ENCODE measurements around the gene PRM2.

The PRM2 gene

GRCh38 chr16:11258553-11259492, 17.5 kb downstream of the PRM2 start:
- no peak for DNase-seq

GRCh38 chr16:11257131-11257938, 18.9 kb downstream of the PRM2 start:
- peak; percentile 68 for DNase-seq

GRCh38 chr16:11256661-11257130, 19.6 kb downstream of the PRM2 start:
- no peak for DNase-seq

- peak; percentile 87 for DNase-seq
These were observed 20.3 kb downstream of the PRM2 start, which contains the start of gene SOCS1 for GRCh38 chr16:11255737-11256660. Gene SOCS1, minus strand, starts transcription at chr16:11256204. Its CDS starts 726 bp downstream, at chr16:11255478.

- peak; percentile 69 for DNase-seq
These were observed 21.2 kb downstream of the PRM2 start for GRCh38 chr16:11254913-11255736.

DNA sequence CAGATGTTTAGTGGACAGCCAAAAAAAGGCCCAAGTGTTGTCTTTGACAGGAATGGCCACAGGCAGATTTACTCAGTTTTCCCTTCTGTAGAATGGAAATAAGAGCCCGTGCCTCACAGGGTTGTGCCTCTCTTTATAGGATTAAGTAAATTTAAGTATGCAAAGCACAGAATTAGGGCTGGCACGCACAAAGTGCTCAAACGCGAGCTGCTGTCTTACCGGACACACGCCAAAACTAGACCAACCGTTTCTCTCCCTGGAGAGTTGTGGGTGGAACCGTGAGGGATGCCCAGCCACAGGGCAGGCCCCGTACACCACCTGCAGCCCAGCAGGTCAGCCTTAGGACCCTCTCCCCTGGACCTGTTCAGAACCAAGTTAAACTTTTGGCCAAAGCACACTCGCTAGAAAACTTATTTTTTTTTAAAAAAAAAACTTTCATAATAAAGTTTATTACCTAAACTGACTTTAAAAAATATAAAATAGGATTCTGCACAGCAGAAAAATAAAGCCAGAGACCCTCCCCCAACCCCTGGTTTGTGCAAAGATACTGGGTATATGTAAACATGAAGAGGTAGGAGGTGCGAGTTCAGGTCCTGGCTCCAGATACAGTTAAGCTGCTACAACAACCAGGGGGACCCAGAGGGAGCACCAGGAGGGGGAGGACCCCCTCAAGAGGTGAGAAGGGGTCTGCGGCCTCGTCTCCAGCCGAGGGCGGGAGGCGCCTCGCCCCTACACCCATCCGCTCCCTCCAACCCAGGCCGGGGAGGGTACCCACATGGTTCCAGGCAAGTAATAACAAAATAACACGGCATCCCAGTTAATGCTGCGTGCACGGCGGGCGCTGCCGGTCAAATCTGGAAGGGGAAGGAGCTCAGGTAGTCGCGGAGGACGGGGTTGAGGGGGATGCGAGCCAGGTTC, 22.0 kb downstream of the PRM2 start:
- no peak for DNase-seq

DNA sequence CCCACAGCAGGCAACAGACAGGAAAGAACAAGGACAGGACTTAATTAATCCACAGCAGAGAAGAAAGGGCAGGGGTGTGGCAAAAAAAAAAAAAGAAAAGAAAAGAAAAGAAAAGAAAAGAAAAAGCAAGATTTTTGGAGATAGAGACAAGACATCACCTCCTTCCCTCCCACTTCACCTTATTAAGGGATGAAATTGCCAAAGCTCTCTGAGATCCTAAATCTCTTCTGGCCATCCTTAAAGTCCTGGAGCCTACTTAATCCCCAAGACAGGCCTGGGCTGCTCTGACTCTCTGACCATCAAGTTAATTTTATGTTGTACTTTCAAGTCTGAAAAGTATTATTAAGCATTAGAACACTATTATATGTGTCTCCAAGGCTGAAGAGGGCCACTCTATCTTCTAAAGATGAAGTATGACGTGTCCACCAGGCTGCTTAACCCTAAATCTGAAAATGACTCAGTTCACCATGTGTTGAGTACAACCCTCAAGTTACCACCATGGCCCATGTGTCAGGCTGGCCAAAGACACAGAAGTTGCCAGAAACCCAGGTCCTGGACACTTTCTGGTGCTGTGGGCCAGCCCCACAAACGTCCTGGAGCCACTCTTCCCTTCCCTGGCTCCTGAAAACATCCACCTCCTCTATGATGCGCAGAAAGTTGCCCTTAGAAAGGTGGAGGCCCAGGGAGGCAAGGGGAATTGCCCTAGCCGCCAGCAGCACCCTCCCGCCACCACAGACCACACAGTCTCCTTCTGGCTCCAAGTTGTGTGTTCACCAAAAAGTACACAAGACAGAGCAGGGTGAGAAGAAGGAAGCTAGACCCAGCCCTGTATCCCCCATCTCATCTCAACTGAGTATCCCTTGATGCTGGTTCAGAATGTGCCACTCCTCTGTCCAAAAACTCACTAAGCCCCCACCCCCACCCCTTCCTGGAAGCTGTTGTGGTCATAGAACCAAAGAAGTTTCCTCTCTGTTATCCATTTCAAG, 23.0 kb downstream of the PRM2 start:
- DNase-seq: peak; percentile 44

- DNase-seq: no peak
These were observed 23.8 kb downstream of the PRM2 start for GRCh38 chr16:11252482-11252931.

GRCh38 chr16:11251525-11252481, 24.5 kb downstream of the PRM2 start:
- DNase-seq: peak; percentile 77

DNA sequence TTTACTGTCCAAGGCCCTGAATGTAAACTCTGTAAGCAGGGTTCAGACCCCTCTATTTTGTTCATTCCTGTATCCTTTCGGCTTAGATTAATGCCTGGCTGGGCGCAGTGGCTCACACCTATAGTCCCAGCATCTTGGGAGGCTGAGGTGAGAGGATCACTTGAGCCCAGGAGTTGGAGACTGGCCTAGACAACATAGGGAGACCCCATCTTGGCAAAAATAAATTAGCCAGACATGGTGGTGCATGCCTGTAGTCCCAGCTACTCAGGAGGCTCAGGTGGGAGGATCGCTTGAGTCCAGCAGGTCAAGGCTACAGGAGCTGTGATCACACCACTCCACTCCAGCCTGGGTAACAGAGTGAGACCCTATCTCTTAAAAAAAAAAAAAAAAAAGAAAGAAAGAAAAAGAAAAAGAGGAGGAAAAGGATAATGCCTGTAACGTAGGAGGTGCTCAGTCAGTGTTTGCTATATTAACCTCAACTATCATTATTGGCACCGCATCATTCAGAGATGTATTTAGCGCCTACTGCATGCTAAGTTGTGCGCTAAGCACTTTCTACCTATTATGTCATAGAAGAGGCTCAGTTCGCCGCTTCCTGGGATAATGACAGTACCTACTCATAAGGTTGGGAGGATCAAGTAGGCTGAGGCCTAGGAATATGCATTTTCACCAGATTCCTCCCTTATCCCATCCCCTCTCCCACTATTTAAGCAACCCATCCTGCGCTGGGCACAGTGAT, 25.3 kb downstream of the PRM2 start:
- DNase-seq: no peak

- no peak for DNase-seq
These were observed 26.0 kb downstream of the PRM2 start for GRCh38 chr16:11250091-11250785.

DNA sequence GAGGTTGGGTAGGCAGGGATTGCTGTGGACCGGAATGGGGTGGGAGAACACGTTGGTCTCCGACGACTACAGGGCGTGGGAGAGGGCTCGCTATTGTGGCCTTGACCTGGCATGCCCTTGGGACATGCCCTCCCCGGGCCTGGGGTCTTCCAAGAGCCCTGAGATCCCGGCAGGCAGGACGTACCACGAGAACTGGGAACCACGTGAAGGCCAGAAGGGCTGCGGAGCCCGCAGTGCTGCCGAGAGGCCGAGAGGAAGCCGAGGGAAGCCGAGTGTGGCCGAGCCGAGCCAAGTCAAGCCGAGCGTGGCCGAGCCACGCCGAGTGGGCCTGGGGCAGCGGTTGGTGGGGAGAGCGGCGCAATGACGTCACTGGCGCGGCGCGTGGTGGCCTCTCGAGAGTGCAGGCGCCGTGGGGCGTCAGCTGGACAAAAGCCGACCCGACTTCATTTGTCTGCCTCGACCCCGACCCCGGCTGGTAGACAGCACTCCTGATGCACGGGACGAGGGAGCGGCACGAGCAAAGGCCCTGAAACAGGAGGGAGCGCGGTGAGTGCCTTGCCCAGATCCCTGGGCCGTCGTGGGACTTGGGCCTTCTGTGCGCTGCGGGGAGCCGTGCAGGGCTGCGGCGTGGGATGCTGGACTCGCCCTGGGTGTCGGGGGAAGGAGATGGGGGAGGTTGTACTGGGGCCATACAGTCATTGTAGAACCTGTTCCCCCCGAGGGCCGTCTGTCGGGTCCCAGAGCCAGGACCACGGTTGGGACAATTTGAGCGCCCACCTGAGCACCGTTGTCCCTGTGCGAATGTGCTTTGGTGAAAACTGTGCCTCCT, 26.8 kb downstream of the PRM2 start:
- no peak for DNase-seq

- DNase-seq: no peak
These were observed 28.1 kb downstream of the PRM2 start for GRCh38 chr16:11248133-11248532.

GRCh38 chr16:11245988-11246387, 30.3 kb downstream of the PRM2 start:
- no peak for DNase-seq

DNA sequence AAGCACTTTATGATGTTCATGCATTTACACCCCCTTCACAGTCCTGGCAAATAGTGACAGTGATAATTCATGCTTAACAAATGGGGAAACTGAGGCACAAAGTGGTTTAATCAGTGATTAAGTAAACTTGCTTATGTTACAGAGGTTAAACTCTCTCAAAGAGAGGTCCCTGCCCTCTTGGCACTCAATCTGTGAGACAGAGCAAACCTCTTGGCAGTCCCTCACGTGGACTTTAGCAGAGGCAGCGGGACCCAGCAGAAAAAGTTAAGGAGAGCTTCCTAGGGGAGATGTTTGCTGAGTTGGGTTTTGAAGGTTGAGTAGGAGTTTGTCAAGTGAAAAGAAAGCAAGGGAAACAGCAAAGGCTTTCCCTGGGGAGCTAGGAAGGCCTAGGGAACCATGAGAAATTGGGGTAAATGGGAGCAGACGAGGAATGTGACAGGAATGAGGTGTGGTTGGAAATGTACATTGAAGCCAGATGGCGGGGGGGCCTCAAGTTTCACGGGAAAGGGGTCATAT, 31.0 kb downstream of the PRM2 start:
- DNase-seq: no peak

Measured in CD4-positive, alpha-beta T cell treated with Interferon gamma for 1 hour (primary cell).